SK-N-SH treated with all-trans-retinoic acid at 6 μM for 48 hours (cell line): ENCODE data around the gene TBX22.

Experiments used
- ATAC-seq: fragments of 200-7000 bp; cut with Tn5 transposase; 3 replicates; pipeline ENCODE4 v1.9.1; 2020; ENCODE audit warnings: mild to moderate bottlenecking, moderate library complexity
- ARNTL ChIP-seq: fragments of 450-650 bp; formaldehyde crosslinking; IDR thresholded peaks from 2 replicates; pipeline ENCODE4 v1.5.0; 2020; ENCODE audit warnings: low read depth, mild to moderate bottlenecking, moderate library complexity, borderline replicate concordance
- BACH2 ChIP-seq: fragments of 250-450 bp; sonication (Bioruptor Pico); IDR thresholded peaks from 2 replicates; pipeline ENCODE4 v1.9.0; 2021; ENCODE audit warnings: mild to moderate bottlenecking, borderline replicate concordance
- ESRRG ChIP-seq: fragments of 250-450 bp; sonication (Bioruptor Pico); IDR thresholded peaks from 2 replicates; pipeline ENCODE4 v1.6.1; 2021; ENCODE audit warnings: mild to moderate bottlenecking
- GLIS3 ChIP-seq: fragments of 250-450 bp; sonication (Bioruptor Pico); IDR thresholded peaks from 2 replicates; pipeline ENCODE4 v1.5.0; 2020; ENCODE audit warnings: mild to moderate bottlenecking, moderate library complexity
- ISL1 ChIP-seq: fragments of 250-450 bp; sonication (Bioruptor Pico); IDR thresholded peaks from 2 replicates; pipeline ENCODE4 v2.1.2; 2022; ENCODE audit warnings: mild to moderate bottlenecking, moderate library complexity
- OSR1 ChIP-seq: fragments of 250-450 bp; sonication (Bioruptor Pico); IDR thresholded peaks from 2 replicates; pipeline ENCODE4 v1.8.0; 2022; ENCODE audit warnings: moderate library complexity, mild to moderate bottlenecking, inconsistent platforms
- PPARA ChIP-seq: fragments of 250-450 bp; sonication (Bioruptor Pico); IDR thresholded peaks from 2 replicates; pipeline ENCODE4 v1.5.0; 2020; ENCODE audit warnings: mild to moderate bottlenecking, borderline replicate concordance
- RARB ChIP-seq: fragments of 250-450 bp; sonication (Bioruptor Pico); IDR thresholded peaks from 2 replicates; pipeline ENCODE4 v1.8.0; 2021; ENCODE audit warnings: mild to moderate bottlenecking, moderate library complexity
- TCF4 ChIP-seq: fragments of 250-450 bp; sonication (Bioruptor Pico); IDR thresholded peaks from 2 replicates; pipeline ENCODE4 v1.8.0; 2021; ENCODE audit warnings: mild to moderate bottlenecking, moderate library complexity, borderline replicate concordance
- TOX ChIP-seq: fragments of 250-450 bp; sonication (Bioruptor Pico); IDR thresholded peaks from 2 replicates; pipeline ENCODE4 v1.8.0; 2021; ENCODE audit warnings: mild to moderate bottlenecking, moderate library complexity, borderline replicate concordance
- ZC3H10 ChIP-seq: fragments of 250-450 bp; sonication (Bioruptor Pico); IDR thresholded peaks from 2 replicates; pipeline ENCODE4 v1.5.1; 2021; ENCODE audit warnings: mild to moderate bottlenecking, moderate library complexity
- ZFP3 ChIP-seq: fragments of 250-450 bp; sonication (Bioruptor Pico); IDR thresholded peaks from 2 replicates; pipeline ENCODE4 v1.5.0; 2020; ENCODE audit warnings: mild to moderate bottlenecking, moderate library complexity
- ZFP30 ChIP-seq: fragments of 450-650 bp; formaldehyde crosslinking; IDR thresholded peaks from 2 replicates; pipeline ENCODE4 v1.5.0; 2022; ENCODE audit warnings: mild to moderate bottlenecking, moderate library complexity
- ZNF565 ChIP-seq: fragments of 450-650 bp; formaldehyde crosslinking; conservative IDR thresholded peaks from 2 replicates; pipeline ENCODE4 v1.5.0; 2020; ENCODE audit warnings: low read depth, mild to moderate bottlenecking, moderate library complexity
- TF ChIP-seq, protein P1 (sequence below): fragments of 250-450 bp; sonication (Bioruptor Pico); IDR thresholded peaks from 2 replicates; pipeline ENCODE4 v1.5.0; 2020; ENCODE audit warnings: mild to moderate bottlenecking, moderate library complexity
- TF ChIP-seq, protein P2 (sequence below): fragments of 250-450 bp; sonication (Bioruptor Pico); IDR thresholded peaks from 2 replicates; pipeline ENCODE4 v1.8.0; 2020; ENCODE audit warnings: mild to moderate bottlenecking, moderate library complexity, borderline replicate concordance
- TF ChIP-seq, protein P3 (sequence below): fragments of 250-450 bp; sonication (Bioruptor Pico); IDR thresholded peaks from 2 replicates; pipeline ENCODE4 v1.8.0; 2021; ENCODE audit warnings: low read depth, mild to moderate bottlenecking, moderate library complexity, borderline replicate concordance
- TF ChIP-seq, protein P4 (sequence below): fragments of 250-450 bp; sonication (Bioruptor Pico); IDR thresholded peaks from 2 replicates; pipeline ENCODE4 v1.5.1; 2020; ENCODE audit warnings: low read depth, mild to moderate bottlenecking, moderate library complexity
- TF ChIP-seq, protein P5 (sequence below): fragments of 250-450 bp; sonication (Bioruptor Pico); IDR thresholded peaks from 2 replicates; pipeline ENCODE4 v1.5.1; 2021; ENCODE audit warnings: mild to moderate bottlenecking, moderate library complexity

The TBX22 gene, protein sequence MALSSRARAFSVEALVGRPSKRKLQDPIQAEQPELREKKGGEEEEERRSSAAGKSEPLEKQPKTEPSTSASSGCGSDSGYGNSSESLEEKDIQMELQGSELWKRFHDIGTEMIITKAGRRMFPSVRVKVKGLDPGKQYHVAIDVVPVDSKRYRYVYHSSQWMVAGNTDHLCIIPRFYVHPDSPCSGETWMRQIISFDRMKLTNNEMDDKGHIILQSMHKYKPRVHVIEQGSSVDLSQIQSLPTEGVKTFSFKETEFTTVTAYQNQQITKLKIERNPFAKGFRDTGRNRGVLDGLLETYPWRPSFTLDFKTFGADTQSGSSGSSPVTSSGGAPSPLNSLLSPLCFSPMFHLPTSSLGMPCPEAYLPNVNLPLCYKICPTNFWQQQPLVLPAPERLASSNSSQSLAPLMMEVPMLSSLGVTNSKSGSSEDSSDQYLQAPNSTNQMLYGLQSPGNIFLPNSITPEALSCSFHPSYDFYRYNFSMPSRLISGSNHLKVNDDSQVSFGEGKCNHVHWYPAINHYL

DNA sequence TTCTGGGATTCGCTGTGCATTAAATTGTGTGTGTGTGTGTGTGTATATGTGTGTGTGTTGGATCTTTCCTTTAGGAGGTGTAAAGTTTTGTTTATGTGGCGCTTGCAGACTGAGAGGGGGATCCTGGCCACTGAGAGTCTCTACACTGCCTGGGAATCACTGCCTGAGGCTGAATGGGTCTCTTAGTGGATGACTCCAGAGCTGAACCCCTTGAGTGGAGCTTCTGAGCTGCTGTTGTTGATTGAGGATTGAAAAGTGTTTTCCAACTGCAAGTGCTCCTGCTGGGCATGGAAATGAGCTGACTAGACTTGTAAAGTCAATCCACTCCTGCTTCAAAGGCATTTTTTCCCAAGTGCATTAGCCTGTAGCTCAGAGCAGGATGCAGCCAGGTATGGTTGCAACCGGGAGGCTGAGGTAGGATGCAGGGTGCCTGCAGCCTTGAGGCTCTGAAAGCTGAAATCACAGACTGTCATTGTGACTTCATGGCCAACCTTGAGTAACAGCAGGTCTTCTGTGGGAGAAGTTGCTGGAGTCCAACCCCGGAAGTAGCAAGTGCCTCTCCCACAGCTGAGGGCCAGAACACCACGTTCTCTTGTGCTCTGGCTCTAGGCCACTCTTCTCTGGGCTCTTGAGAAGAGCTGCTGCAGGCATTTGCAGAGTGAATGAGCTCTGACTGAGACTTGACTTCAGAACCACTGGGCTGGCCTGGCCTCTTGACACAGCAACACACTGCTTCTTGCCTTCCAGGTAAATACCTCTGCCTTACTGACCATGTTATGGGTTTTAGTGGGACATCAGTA, at the start of gene TBX22:
TSS of gene TBX22 (plus strand) at position 613 of the 800 bp plus-strand sequence. CDS start 7,517 bp downstream, outside the sequence.
- TF ChIP-seq ZC3H10 (no peak), ZFP3 (CRISPR knock-in tag) (no peak), RARB (no peak), BACH2 (CRISPR knock-in tag) (no peak), TOX (CRISPR knock-in tag) (no peak), PPARA (CRISPR knock-in tag) (no peak)
- TF ChIP-seq, protein P1, sequence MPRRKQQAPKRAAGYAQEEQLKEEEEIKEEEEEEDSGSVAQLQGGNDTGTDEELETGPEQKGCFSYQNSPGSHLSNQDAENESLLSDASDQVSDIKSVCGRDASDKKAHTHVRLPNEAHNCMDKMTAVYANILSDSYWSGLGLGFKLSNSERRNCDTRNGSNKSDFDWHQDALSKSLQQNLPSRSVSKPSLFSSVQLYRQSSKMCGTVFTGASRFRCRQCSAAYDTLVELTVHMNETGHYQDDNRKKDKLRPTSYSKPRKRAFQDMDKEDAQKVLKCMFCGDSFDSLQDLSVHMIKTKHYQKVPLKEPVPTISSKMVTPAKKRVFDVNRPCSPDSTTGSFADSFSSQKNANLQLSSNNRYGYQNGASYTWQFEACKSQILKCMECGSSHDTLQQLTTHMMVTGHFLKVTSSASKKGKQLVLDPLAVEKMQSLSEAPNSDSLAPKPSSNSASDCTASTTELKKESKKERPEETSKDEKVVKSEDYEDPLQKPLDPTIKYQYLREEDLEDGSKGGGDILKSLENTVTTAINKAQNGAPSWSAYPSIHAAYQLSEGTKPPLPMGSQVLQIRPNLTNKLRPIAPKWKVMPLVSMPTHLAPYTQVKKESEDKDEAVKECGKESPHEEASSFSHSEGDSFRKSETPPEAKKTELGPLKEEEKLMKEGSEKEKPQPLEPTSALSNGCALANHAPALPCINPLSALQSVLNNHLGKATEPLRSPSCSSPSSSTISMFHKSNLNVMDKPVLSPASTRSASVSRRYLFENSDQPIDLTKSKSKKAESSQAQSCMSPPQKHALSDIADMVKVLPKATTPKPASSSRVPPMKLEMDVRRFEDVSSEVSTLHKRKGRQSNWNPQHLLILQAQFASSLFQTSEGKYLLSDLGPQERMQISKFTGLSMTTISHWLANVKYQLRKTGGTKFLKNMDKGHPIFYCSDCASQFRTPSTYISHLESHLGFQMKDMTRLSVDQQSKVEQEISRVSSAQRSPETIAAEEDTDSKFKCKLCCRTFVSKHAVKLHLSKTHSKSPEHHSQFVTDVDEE (CRISPR knock-in tag): no peak
- TF ChIP-seq, protein P2, sequence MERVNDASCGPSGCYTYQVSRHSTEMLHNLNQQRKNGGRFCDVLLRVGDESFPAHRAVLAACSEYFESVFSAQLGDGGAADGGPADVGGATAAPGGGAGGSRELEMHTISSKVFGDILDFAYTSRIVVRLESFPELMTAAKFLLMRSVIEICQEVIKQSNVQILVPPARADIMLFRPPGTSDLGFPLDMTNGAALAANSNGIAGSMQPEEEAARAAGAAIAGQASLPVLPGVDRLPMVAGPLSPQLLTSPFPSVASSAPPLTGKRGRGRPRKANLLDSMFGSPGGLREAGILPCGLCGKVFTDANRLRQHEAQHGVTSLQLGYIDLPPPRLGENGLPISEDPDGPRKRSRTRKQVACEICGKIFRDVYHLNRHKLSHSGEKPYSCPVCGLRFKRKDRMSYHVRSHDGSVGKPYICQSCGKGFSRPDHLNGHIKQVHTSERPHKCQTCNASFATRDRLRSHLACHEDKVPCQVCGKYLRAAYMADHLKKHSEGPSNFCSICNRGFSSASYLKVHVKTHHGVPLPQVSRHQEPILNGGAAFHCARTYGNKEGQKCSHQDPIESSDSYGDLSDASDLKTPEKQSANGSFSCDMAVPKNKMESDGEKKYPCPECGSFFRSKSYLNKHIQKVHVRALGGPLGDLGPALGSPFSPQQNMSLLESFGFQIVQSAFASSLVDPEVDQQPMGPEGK (CRISPR knock-in tag): no peak
- TF ChIP-seq, all 23 proteins: peak for 0
- ATAC-seq: no peak

DNA sequence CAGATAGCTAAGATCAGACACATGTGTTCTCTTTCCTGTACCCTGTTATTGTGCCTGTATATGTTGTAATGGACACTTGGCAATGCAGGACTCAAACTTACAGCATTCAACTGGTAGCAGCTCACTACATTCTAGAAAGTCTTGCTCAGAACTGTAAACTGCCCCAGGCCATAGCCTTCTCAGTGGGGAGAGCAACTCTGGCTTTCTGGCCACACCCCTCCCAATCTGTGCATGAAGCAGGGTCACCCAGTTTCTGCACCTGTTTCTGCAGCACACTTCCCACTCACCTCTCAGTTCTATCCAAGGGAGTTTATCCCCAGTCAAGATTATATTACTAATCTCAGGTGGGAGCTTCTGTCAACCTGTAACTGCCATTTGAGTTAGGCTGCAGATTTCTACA, 38.9 kb upstream of the TBX22 start:
- ATAC-seq: no peak
- TF ChIP-seq ZFP30 (no peak), PPARA (CRISPR knock-in tag) (no peak), OSR1 (CRISPR knock-in tag) (no peak)
- TF ChIP-seq, protein P3, sequence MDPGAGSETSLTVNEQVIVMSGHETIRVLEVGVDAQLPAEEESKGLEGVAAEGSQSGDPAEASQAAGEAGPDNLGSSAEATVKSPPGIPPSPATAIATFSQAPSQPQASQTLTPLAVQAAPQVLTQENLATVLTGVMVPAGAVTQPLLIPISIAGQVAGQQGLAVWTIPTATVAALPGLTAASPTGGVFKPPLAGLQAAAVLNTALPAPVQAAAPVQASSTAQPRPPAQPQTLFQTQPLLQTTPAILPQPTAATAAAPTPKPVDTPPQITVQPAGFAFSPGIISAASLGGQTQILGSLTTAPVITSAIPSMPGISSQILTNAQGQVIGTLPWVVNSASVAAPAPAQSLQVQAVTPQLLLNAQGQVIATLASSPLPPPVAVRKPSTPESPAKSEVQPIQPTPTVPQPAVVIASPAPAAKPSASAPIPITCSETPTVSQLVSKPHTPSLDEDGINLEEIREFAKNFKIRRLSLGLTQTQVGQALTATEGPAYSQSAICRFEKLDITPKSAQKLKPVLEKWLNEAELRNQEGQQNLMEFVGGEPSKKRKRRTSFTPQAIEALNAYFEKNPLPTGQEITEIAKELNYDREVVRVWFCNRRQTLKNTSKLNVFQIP (CRISPR knock-in tag): no peak

DNA sequence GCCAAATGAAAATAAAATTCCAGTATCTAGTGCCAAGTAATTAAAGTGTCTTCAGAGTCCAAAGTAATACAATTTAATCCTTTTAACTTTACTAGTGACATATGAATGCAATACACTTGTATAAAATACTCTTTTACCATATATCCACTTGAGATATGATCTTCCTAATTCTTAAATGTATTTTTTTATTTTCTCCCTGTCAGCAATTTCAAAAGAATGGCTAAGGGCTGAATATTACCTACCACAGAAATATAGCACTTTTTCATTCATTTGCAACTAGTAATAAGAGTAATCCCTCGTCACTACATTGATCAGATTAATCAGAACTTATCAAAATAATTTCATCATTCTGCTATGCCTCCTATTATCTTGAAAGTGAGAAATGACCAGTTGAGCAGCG, 10.1 kb upstream of the TBX22 start:
- ATAC-seq: no peak

DNA sequence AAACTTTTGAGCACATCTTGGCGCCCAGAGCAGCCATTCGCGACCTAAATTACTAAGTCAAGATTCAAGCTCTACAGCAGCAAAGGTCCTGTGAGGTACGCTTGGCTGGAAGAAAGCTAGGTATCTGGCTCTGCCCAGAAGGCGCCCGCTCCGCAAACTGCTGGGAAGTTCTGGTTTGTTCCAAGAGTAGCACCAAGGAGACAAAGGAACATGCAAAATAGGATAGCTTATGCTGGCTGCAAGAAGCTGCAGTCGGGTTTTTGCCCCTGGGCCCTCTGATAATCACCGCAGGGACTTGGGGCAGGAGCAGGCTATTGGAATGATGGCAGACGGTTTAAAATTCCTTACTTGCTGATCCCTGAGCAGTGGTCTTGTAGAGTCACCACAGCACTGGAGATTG, 3.0 kb upstream of the TBX22 start:
- ATAC-seq: no peak
- TF ChIP-seq, protein P4, sequence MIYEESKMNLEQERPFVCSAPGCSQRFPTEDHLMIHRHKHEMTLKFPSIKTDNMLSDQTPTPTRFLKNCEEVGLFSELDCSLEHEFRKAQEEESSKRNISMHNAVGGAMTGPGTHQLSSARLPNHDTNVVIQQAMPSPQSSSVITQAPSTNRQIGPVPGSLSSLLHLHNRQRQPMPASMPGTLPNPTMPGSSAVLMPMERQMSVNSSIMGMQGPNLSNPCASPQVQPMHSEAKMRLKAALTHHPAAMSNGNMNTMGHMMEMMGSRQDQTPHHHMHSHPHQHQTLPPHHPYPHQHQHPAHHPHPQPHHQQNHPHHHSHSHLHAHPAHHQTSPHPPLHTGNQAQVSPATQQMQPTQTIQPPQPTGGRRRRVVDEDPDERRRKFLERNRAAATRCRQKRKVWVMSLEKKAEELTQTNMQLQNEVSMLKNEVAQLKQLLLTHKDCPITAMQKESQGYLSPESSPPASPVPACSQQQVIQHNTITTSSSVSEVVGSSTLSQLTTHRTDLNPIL (CRISPR knock-in tag): no peak
- TF ChIP-seq, protein P5, sequence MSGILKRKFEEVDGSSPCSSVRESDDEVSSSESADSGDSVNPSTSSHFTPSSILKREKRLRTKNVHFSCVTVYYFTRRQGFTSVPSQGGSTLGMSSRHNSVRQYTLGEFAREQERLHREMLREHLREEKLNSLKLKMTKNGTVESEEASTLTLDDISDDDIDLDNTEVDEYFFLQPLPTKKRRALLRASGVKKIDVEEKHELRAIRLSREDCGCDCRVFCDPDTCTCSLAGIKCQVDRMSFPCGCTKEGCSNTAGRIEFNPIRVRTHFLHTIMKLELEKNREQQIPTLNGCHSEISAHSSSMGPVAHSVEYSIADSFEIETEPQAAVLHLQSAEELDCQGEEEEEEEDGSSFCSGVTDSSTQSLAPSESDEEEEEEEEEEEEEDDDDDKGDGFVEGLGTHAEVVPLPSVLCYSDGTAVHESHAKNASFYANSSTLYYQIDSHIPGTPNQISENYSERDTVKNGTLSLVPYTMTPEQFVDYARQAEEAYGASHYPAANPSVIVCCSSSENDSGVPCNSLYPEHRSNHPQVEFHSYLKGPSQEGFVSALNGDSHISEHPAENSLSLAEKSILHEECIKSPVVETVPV (CRISPR knock-in tag): no peak
- no peak for TF ChIP-seq GLIS3
- TF ChIP-seq, protein P3 (CRISPR knock-in tag): no peak
- TF ChIP-seq ZFP30: no peak
- no peak for TF ChIP-seq ISL1 (CRISPR knock-in tag)
- no peak for TF ChIP-seq ARNTL
- no peak for TF ChIP-seq RARB
- no peak for TF ChIP-seq ZNF565 (CRISPR knock-in tag)
- TF ChIP-seq ZC3H10: no peak
- TF ChIP-seq ZFP3 (CRISPR knock-in tag): no peak
- TF ChIP-seq TCF4 (CRISPR knock-in tag): no peak
- no peak for TF ChIP-seq ESRRG (CRISPR knock-in tag)

More for the DNA sequence above, 10.1 kb upstream of the TBX22 start:
- TF ChIP-seq TCF4 (CRISPR knock-in tag): no peak
- no peak for TF ChIP-seq ZFP30
- TF ChIP-seq ZNF565 (CRISPR knock-in tag): no peak
- no peak for TF ChIP-seq ZC3H10
